K562 (cell line): ENCODE measurements around the gene UNC119. TPM values are rescaled to one million over a fixed set of nuclear protein-coding genes. Genes with fewer than 3 reads are reported as not detected.
A peak's percentile ranks its signal among the peaks of the same experiment; 100 is the strongest.

Experiments used
- ATF7 ChIP-seq: fragments of 450-650 bp; IDR thresholded peaks from 2 replicates; pipeline ENCODE4 v1.7.1; 2014; ENCODE audit warnings: mild to moderate bottlenecking, moderate library complexity
- BHLHE40 ChIP-seq: IDR thresholded peaks from 2 replicates; pipeline ENCODE4 v1.6.1; 2011; ENCODE audit warnings: low read length, improper control_type of control experiment
- BMI1 ChIP-seq: fragments of 150-350 bp; IDR thresholded peaks from 2 replicates; pipeline ENCODE4 v1.6.1; 2014; ENCODE audit warnings: low read length
- HNRNPH1 ChIP-seq: fragments of 200-400 bp; formaldehyde crosslinking; optimal IDR thresholded peaks from 2 replicates; pipeline ENCODE3; 2017; ENCODE audit warnings: low read depth, mild to moderate bottlenecking, low read length, moderate library complexity
- KDM1A ChIP-seq, 2 experiments: fragments of 450-650 bp; IDR thresholded peaks; 2 replicates each; pipeline ENCODE4 v1.6.1; 2016; ENCODE audit warnings: mild to moderate bottlenecking in 2 of 2
- LARP7 ChIP-seq: fragments of 450-650 bp; IDR thresholded peaks from 2 replicates; pipeline ENCODE4 v1.6.1; 2016
- NR1H2 ChIP-seq: sonication (generic); formaldehyde crosslinking; IDR thresholded peaks from 2 replicates; pipeline ENCODE4 v1.4.0; 2020; ENCODE audit warnings: mild to moderate bottlenecking, missing genetic modification reagents
- PPARD ChIP-seq: fragments of 250-450 bp; sonication (Bioruptor Pico); IDR thresholded peaks from 2 replicates; pipeline ENCODE4 v1.8.0; 2022; ENCODE audit warnings: inconsistent platforms, mild to moderate bottlenecking, moderate library complexity
- PRMT5 ChIP-seq: sonication (generic); formaldehyde crosslinking; IDR thresholded peaks from 2 replicates; pipeline ENCODE4 v1.5.0; 2020; ENCODE audit warnings: missing genetic modification reagents
- SIX5 ChIP-seq, 2 experiments: IDR thresholded peaks; 2 replicates each; pipeline ENCODE4 v1.6.1; 2011; ENCODE audit warnings: low read length in 2 of 2, borderline replicate concordance in 1 of 2, low read depth in 1 of 2, mild to moderate bottlenecking in 1 of 2, moderate library complexity in 1 of 2; ENCODE audit not compliant: insufficient read depth in 1 of 2
- SMAD1 ChIP-seq: fragments of 150-350 bp; IDR thresholded peaks from 2 replicates; pipeline ENCODE4 v1.6.1; 2014; ENCODE audit warnings: low read length, low read depth; ENCODE audit not compliant: partially characterized antibody
- ZC3H11A ChIP-seq: IDR thresholded peaks from 2 replicates; pipeline ENCODE4 v1.6.1; 2012; ENCODE audit warnings: low read depth, low read length, improper control_type of control experiment
- ZNF224 ChIP-seq: sonication (generic); formaldehyde crosslinking; IDR thresholded peaks from 2 replicates; pipeline ENCODE4 v1.8.0; 2022; ENCODE audit warnings: mild to moderate bottlenecking, missing genetic modification reagents
- ZNF79 ChIP-seq: fragments of 250-450 bp; sonication (Bioruptor Pico); IDR thresholded peaks from 2 replicates; pipeline ENCODE4 v1.4.0; 2020; ENCODE audit warnings: low read depth, mild to moderate bottlenecking, moderate library complexity
- polyA plus RNA-seq, 8 experiments: library from polyadenylated mRNA; depleted of rRNA in 4 of 8; stranded (reverse) in 5 of 8; unstranded in 3 of 8; fragments of >200 nt; fragmentation: Nextera tagmentation in 2 of 8; fragmentation: Illumina TruSeq in 1 of 8; extraction: Ambion mirVana in 2 of 8; extraction: Trizol in 1 of 8; gene quantifications; 2 replicates each; pipeline versions ENCODE4 v1.2.1 to v1.2.3, GENCODE V29; 2011 to 2014; ENCODE audit warnings: inconsistent platforms in 1 of 8, missing spikeins in 1 of 8
- total RNA-seq, 7 experiments: library from RNA; depleted of rRNA in 6 of 7; stranded (reverse); fragments of >200 nt in 6 of 7; fragmentation: Illumina TruSeq in 2 of 7; extraction: Trizol in 2 of 7; gene quantifications; 2 replicates each; pipeline versions ENCODE4 v1.2.1 to v1.2.3, GENCODE V29; 2011 to 2021; ENCODE audit warnings: low replicate concordance in 1 of 7
- TF ChIP-seq, protein P1 (sequence below): fragments of 250-450 bp; sonication (Bioruptor Pico); IDR thresholded peaks from 2 replicates; pipeline ENCODE4 v1.6.1; 2021; ENCODE audit warnings: mild to moderate bottlenecking
- TF ChIP-seq, protein P2 (sequence below): fragments of 250-450 bp; sonication (Bioruptor Pico); IDR thresholded peaks from 2 replicates; pipeline ENCODE4 v1.4.0; 2020
- TF ChIP-seq, protein P3 (sequence below): fragments of 450-650 bp; IDR thresholded peaks from 2 replicates; pipeline ENCODE4 v1.7.0; 2016; ENCODE audit warnings: borderline replicate concordance
- TF ChIP-seq, protein P4 (sequence below): IDR thresholded peaks from 2 replicates; pipeline ENCODE4 v1.6.1; 2012; ENCODE audit warnings: low read depth, low read length, improper control_type of control experiment, borderline replicate concordance

Gene UNC119
- total and polyA plus RNA-seq, 9 of the 15 experiments (the other 6 are each of a cell fraction or from before 2014, with no cell fraction given): 0.37 to 47.7 (median 16.3) TPM

DNA sequence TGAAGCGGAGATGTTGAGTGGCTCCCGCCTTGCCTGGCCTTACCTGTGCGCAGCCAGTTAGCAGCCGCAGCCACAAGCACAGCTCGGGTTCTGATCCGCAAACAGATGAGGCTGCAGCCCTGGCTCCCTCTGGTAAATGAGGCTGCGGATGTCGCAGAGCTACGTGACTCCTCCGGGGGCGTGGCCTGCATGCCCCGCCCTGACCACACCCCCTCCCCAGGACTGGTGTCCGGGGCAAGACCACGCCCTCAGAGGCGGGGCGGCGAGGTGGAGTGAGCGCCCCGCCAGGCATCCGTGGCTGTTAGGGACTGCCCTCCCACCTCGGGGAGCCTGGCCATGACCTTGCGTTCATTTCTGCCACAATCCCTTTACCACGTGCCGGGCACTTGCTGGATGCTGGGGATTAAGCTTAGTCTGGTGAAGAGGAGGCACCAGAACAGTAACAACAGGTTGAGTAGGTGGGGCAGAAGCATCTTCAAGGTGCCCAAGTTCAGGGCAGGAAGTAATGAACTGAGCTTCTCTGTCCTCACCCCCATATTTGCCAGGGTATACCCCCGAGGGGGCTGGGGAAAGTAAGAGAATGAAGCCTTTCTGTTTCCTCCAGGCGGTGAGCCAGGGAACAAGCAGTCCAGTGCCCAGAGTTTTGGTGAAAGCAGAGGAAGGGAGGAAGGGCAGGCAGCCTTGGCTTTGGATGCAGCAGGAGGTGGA is 24.5 kb upstream of the UNC119 start, which contains the start of gene ALDOC (continued):
- no peak for TF ChIP-seq PRMT5 (CRISPR knock-in tag)
- TF ChIP-seq SIX5 (IDR thresholded peaks at IDR 0.05; ENCODE audit: borderline replicate concordance in 1 of 2, insufficient read depth in 1 of 2, low read depth in 1 of 2, low read length in 2 of 2): no peak
- no peak for TF ChIP-seq ZNF224 (CRISPR knock-in tag)
- TF ChIP-seq NR1H2: no peak
- TF ChIP-seq ATF7: peak; percentile 80
- peak; percentile 66; the same call in 1 of the 2 replicates for TF ChIP-seq LARP7
- no peak for TF ChIP-seq HNRNPH1
- TF ChIP-seq, protein P1, sequence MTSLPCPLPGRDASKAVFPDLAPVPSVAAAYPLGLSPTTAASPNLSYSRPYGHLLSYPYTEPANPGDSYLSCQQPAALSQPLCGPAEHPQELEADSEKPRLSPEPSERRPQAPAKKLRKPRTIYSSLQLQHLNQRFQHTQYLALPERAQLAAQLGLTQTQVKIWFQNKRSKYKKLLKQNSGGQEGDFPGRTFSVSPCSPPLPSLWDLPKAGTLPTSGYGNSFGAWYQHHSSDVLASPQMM (CRISPR knock-in tag): no peak
- peak; percentile 92 for TF ChIP-seq BHLHE40
- TF ChIP-seq, protein P2, sequence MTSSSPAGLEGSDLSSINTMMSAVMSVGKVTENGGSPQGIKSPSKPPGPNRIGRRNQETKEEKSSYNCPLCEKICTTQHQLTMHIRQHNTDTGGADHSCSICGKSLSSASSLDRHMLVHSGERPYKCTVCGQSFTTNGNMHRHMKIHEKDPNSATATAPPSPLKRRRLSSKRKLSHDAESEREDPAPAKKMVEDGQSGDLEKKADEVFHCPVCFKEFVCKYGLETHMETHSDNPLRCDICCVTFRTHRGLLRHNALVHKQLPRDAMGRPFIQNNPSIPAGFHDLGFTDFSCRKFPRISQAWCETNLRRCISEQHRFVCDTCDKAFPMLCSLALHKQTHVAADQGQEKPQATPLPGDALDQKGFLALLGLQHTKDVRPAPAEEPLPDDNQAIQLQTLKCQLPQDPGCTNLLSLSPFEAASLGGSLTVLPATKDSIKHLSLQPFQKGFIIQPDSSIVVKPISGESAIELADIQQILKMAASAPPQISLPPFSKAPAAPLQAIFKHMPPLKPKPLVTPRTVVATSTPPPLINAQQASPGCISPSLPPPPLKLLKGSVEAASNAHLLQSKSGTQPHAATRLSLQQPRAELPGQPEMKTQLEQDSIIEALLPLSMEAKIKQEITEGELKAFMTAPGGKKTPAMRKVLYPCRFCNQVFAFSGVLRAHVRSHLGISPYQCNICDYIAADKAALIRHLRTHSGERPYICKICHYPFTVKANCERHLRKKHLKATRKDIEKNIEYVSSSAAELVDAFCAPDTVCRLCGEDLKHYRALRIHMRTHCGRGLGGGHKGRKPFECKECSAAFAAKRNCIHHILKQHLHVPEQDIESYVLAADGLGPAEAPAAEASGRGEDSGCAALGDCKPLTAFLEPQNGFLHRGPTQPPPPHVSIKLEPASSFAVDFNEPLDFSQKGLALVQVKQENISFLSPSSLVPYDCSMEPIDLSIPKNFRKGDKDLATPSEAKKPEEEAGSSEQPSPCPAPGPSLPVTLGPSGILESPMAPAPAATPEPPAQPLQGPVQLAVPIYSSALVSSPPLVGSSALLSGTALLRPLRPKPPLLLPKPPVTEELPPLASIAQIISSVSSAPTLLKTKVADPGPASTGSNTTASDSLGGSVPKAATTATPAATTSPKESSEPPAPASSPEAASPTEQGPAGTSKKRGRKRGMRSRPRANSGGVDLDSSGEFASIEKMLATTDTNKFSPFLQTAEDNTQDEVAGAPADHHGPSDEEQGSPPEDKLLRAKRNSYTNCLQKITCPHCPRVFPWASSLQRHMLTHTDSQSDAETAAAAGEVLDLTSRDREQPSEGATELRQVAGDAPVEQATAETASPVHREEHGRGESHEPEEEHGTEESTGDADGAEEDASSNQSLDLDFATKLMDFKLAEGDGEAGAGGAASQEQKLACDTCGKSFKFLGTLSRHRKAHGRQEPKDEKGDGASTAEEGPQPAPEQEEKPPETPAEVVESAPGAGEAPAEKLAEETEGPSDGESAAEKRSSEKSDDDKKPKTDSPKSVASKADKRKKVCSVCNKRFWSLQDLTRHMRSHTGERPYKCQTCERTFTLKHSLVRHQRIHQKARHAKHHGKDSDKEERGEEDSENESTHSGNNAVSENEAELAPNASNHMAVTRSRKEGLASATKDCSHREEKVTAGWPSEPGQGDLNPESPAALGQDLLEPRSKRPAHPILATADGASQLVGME (CRISPR knock-in tag): peak; percentile 62; the same call in 1 of the 2 replicates
- no peak for TF ChIP-seq SMAD1
- TF ChIP-seq PPARD (CRISPR knock-in tag): no peak
- no peak for TF ChIP-seq BMI1
- TF ChIP-seq, protein P3, sequence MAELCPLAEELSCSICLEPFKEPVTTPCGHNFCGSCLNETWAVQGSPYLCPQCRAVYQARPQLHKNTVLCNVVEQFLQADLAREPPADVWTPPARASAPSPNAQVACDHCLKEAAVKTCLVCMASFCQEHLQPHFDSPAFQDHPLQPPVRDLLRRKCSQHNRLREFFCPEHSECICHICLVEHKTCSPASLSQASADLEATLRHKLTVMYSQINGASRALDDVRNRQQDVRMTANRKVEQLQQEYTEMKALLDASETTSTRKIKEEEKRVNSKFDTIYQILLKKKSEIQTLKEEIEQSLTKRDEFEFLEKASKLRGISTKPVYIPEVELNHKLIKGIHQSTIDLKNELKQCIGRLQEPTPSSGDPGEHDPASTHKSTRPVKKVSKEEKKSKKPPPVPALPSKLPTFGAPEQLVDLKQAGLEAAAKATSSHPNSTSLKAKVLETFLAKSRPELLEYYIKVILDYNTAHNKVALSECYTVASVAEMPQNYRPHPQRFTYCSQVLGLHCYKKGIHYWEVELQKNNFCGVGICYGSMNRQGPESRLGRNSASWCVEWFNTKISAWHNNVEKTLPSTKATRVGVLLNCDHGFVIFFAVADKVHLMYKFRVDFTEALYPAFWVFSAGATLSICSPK: no peak
- TF ChIP-seq, protein P4, sequence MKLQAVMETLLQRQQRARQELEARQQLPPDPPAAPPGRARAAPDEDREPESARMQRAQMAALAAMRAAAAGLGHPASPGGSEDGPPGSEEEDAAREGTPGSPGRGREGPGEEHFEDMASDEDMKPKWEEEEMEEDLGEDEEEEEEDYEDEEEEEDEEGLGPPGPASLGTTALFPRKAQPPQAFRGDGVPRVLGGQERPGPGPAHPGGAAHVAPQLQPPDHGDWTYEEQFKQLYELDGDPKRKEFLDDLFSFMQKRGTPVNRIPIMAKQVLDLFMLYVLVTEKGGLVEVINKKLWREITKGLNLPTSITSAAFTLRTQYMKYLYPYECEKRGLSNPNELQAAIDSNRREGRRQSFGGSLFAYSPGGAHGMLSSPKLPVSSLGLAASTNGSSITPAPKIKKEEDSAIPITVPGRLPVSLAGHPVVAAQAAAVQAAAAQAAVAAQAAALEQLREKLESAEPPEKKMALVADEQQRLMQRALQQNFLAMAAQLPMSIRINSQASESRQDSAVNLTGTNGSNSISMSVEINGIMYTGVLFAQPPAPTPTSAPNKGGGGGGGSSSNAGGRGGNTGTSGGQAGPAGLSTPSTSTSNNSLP: no peak
- no peak for TF ChIP-seq ZC3H11A
- no peak for TF ChIP-seq ZNF79 (CRISPR knock-in tag)
- TF ChIP-seq KDM1A (IDR thresholded peaks at IDR 0.05): no peak
